ENCODE results near the gene PTGIS. TPM values are rescaled to one million over a fixed set of nuclear protein-coding genes. Genes with fewer than 3 reads are reported as not detected.

Gene PTGIS
- total and polyA plus RNA-seq, 10 donors, result 0.15 to 1.6 (median 0.92) TPM

- H3K9me3 ChIP-seq, result no peaks in the 10 kb centered on the region
- H3K4me1 ChIP-seq, result no peaks in the 10 kb centered on the region
- DNase-seq, result no peak
- peaks cover 0 to 76% (median 6%) of the 10 kb centered on the region in 7 donors for H3K27me3 ChIP-seq (replicated peaks in 1 of 7)
- TF ChIP-seq POLR2AphosphoS5 (IDR thresholded peaks at IDR 0.05) (no peak), POLR2A (IDR thresholded peaks at IDR 0.05) (no peak), CTCF (IDR thresholded peaks at IDR 0.05 in 8 of 11, conservative IDR thresholded peaks at IDR 0.05 in 3 of 11) (no peak)
- WGBS, 5 donors, result 76 to 91% (median 88%) methylated on average over 11 of the region's 11 CpGs
- H3K36me3 ChIP-seq, result no peaks in the 10 kb centered on the region
- intact Hi-C loops (cut with DNase I; ENCODE audit: low total_unique reads), result no loop called here
- no peak overlapping the region for H3K27ac ChIP-seq
- no peak overlapping the region for H3K4me3 ChIP-seq
These were observed 54.9 kb downstream of the PTGIS start for GRCh38 chr20:49513009-49513408.

GRCh38 chr20:49511788-49512525, 56.0 kb downstream of the PTGIS start:
- Histone ChIP-seq H3K27me3 (replicated peaks in 1 of 7) (peaks cover 0 to 85% (median 6%) of the 10 kb centered on the region in 7 donors), H3K4me1 (no peaks in the 10 kb centered on the region), H3K36me3 (no peaks in the 10 kb centered on the region), H3K27ac (no peak overlapping the region), H3K4me3 (no peak overlapping the region), H3K9me3 (no peaks in the 10 kb centered on the region)
- intact Hi-C loops (cut with DNase I; ENCODE audit: low total_unique reads), result no loop called here
- 82 to 96% (median 91%) methylated on average over 2 of the region's 2 CpGs for WGBS, 5 donors
- TF ChIP-seq CTCF (IDR thresholded peaks at IDR 0.05 in 8 of 11, conservative IDR thresholded peaks at IDR 0.05 in 3 of 11) (no peak), POLR2A (IDR thresholded peaks at IDR 0.05) (no peak), POLR2AphosphoS5 (IDR thresholded peaks at IDR 0.05) (no peak)
- DNase-seq, result no peak

- no peak for DNase-seq
These were observed 57.3 kb downstream of the PTGIS start for GRCh38 chr20:49510562-49511122.

More at GRCh38 chr20:49510562-49511122, 57.3 kb downstream of the PTGIS start:
- 56 to 81% (median 69%) methylated on average over 12 of the region's 12 CpGs for WGBS, 5 donors
- no peak for TF ChIP-seq CTCF (IDR thresholded peaks at IDR 0.05 in 8 of 11, conservative IDR thresholded peaks at IDR 0.05 in 3 of 11)
- no peak for TF ChIP-seq POLR2A (IDR thresholded peaks at IDR 0.05)
- no peak for TF ChIP-seq POLR2AphosphoS5 (IDR thresholded peaks at IDR 0.05)
- Histone ChIP-seq H3K4me3 (no peak overlapping the region), H3K4me1 (no peaks in the 10 kb centered on the region), H3K27ac (no peak overlapping the region), H3K36me3 (no peaks in the 10 kb centered on the region), H3K9me3 (no peaks in the 10 kb centered on the region), H3K27me3 (replicated peaks in 1 of 7) (peaks cover 0 to 86% (median 11%) of the 10 kb centered on the region in 7 donors)
- intact Hi-C loops (cut with DNase I; ENCODE audit: low total_unique reads), result no loop called here
